ENCODE measurements around the gene ERVK3-1.

GRCh38 chr19:58305065-58305931 lies at the start of gene ERVK3-1:
- TF ChIP-seq POLR2AphosphoS5 (IDR thresholded peaks at IDR 0.05; ENCODE audit: low read depth, low read length) = peak; percentile 86
- no peak for TF ChIP-seq CTCF (IDR thresholded peaks at IDR 0.05 in 2 of 3, conservative IDR thresholded peaks at IDR 0.05 in 1 of 3; ENCODE audit: borderline replicate concordance in 1 of 3, insufficient read depth in 1 of 3, low read depth in 2 of 3, low read length in 2 of 3)
- no peak for TF ChIP-seq RAD21 (IDR thresholded peaks at IDR 0.05; ENCODE audit: low read depth)
- TF ChIP-seq POLR2A (IDR thresholded peaks at IDR 0.05; ENCODE audit: borderline replicate concordance, extremely low read depth, insufficient read depth, insufficient read length) = peak; percentile 78
- TF ChIP-seq YY1 (IDR thresholded peaks at IDR 0.05; ENCODE audit: extremely low read depth, insufficient replicate concordance, low read depth, low read length) = peak; percentile 81

Measured in HCT116 (cell line).